ENCODE data around the gene USP5. TPM values are rescaled to one million over a fixed set of nuclear protein-coding genes. Genes with fewer than 3 reads are reported as not detected.

The USP5 gene
- total RNA-seq (2022) (226 and 230 TPM in 2 replicates), Bru-seq, nascent RNA (percentile 84 among the genes with signal in this experiment), BruChase-seq, experiment 1, labeled RNA remaining after a 2-hour chase (percentile 83 among the genes with signal in this experiment), BruChase-seq, experiment 2, labeled RNA remaining after a 6-hour chase (percentile 93 among the genes with signal in this experiment)
- long read RNA-seq, transcript USP5-202 (20 exons, 3,083 nt) = major isoform, 296 of 374 reads
- long read RNA-seq, transcript USP5-201 (20 exons, 3,181 nt) = minor isoform, 14 of 374 reads
- long read RNA-seq, partial matches to known transcripts = 33 of 374 reads
- long read RNA-seq, other reads (novel, unspliced or antisense) = 30 of 374 reads

GRCh38 chr12:6851921-6852650 lies at the start of gene USP5:
USP5 (plus strand) TSS chr12:6852150; CDS start chr12:6852180, 30 bp downstream.
- H3K4me1 ChIP-seq = peaks cover 13% of the 10 kb centered on the region
- H3K9me3 ChIP-seq = no peaks in the 10 kb centered on the region
- Mint-ChIP-seq H3K9me3 (ENCODE audit: unreplicated experiment) (no peaks in the 10 kb centered on the region), H3K27me3 (ENCODE audit: insufficient read depth, unreplicated experiment) (no peaks in the 10 kb centered on the region), H3K27ac (ENCODE audit: unreplicated experiment) (peak within 1 kb of the TSS; percentile 95), H3K4me3 (ENCODE audit: unreplicated experiment) (peak within 1 kb of the TSS; percentile 94), H3K36me3 (ENCODE audit: insufficient read depth, unreplicated experiment) (peaks cover 77% of the 10 kb centered on the region), H3K4me1 (ENCODE audit: low read depth, unreplicated experiment) (peaks cover 19% of the 10 kb centered on the region)
- ChIA-PET CTCF (interaction anchor here (0.5 to 5.2 kb wide), 21 partner anchors 9 to 315 kb away, joined by 3 to 65 read pairs (median 8); partner anchors contain the start of genes C12orf57, COPS7A, MLF2 and P3H3), POLR2A (interaction anchor here (0.8 to 4.1 kb wide), 23 partner anchors 10 to 318 kb away, joined by 3 to 102 read pairs (median 8); partner anchors contain the start of genes C12orf57, COPS7A, GAPDH and GNB3)
- H3K4me3 ChIP-seq (ENCODE audit: low read depth, low read length) = peak within 1 kb of the TSS; percentile 69
- TF ChIP-seq CTCF (IDR thresholded peaks at IDR 0.05; ENCODE audit: insufficient read depth in 1 of 2, low read depth in 1 of 2, low read length in 1 of 2, severe bottlenecking in 1 of 2, unreplicated experiment in 1 of 2) = no peak
- H3K27me3 ChIP-seq (replicated peaks; ENCODE audit: control insufficient read depth, insufficient read depth, low read length) = no peaks in the 10 kb centered on the region
- DNase-seq = peak; percentile 100
- intact Hi-C loops (cut with micrococcal nuclease; ENCODE audit: unreplicated experiment) = loop anchor here (1.0 kb wide), 6 partner anchors 17 to 189 kb away; partner anchors contain the start of genes ING4, MLF2 and ZNF384
- TSS peak; percentile 42 for BruUV-seq (replicated peaks)
- H3K36me3 ChIP-seq (ENCODE audit: control insufficient read depth, insufficient read depth, low read length) = peaks cover 12% of the 10 kb centered on the region; the same call in 1 of the 2 replicates

- intact Hi-C loops (cut with micrococcal nuclease; ENCODE audit: unreplicated experiment) = no loop called here
- CTCF ChIA-PET = no interaction called here
- H3K4me1 Mint-ChIP-seq (ENCODE audit: low read depth, unreplicated experiment) = peaks cover 10% of the 10 kb centered on the region
- no TSS peak for BruUV-seq (replicated peaks)
- no peaks in the 10 kb centered on the region; the same call in 1 of the 2 replicates for H3K4me1 ChIP-seq
- no peaks in the 10 kb centered on the region for H3K27me3 ChIP-seq (replicated peaks; ENCODE audit: control insufficient read depth, insufficient read depth, low read length)
- no peak for TF ChIP-seq CTCF (IDR thresholded peaks at IDR 0.05; ENCODE audit: insufficient read depth in 1 of 2, low read depth in 1 of 2, low read length in 1 of 2, severe bottlenecking in 1 of 2, unreplicated experiment in 1 of 2)
- no peaks in the 10 kb centered on the region for H3K36me3 Mint-ChIP-seq (ENCODE audit: insufficient read depth, unreplicated experiment)
- no peaks in the 10 kb centered on the region for H3K9me3 Mint-ChIP-seq (ENCODE audit: unreplicated experiment)
- POLR2A ChIA-PET = interaction anchor here (0.6 to 0.7 kb wide), 2 partner anchors 33 to 53 kb away, joined by 3 to 12 read pairs; no protein-coding TSS in a partner anchor
- H3K27me3 Mint-ChIP-seq (ENCODE audit: insufficient read depth, unreplicated experiment) = no peaks in the 10 kb centered on the region
- no peaks in the 10 kb centered on the region for H3K36me3 ChIP-seq (ENCODE audit: control insufficient read depth, insufficient read depth, low read length)
- no peak overlapping the region for H3K4me3 Mint-ChIP-seq (ENCODE audit: unreplicated experiment)
- no peak for DNase-seq
- H3K27ac Mint-ChIP-seq (ENCODE audit: unreplicated experiment) = no peak overlapping the region
- H3K4me3 ChIP-seq (ENCODE audit: low read depth, low read length) = no peak overlapping the region
- H3K9me3 ChIP-seq = peaks cover 4% of the 10 kb centered on the region
These were observed 44.8 kb upstream of the USP5 start for GRCh38 chr12:6807170-6807569.

GRCh38 chr12:6809056-6809455 lies 42.9 kb upstream of the USP5 start:
- Mint-ChIP-seq H3K4me3 (ENCODE audit: unreplicated experiment) (no peak overlapping the region), H3K9me3 (ENCODE audit: unreplicated experiment) (no peaks in the 10 kb centered on the region), H3K27me3 (ENCODE audit: insufficient read depth, unreplicated experiment) (no peaks in the 10 kb centered on the region), H3K4me1 (ENCODE audit: low read depth, unreplicated experiment) (peaks cover 10% of the 10 kb centered on the region), H3K27ac (ENCODE audit: unreplicated experiment) (no peak overlapping the region), H3K36me3 (ENCODE audit: insufficient read depth, unreplicated experiment) (no peaks in the 10 kb centered on the region)
- Histone ChIP-seq H3K9me3 (peaks cover 3% of the 10 kb centered on the region), H3K36me3 (ENCODE audit: control insufficient read depth, insufficient read depth, low read length) (no peaks in the 10 kb centered on the region), H3K4me3 (ENCODE audit: low read depth, low read length) (no peak overlapping the region), H3K4me1 (no peaks in the 10 kb centered on the region; the same call in 1 of the 2 replicates), H3K27me3 (replicated peaks; ENCODE audit: control insufficient read depth, insufficient read depth, low read length) (no peaks in the 10 kb centered on the region)
- POLR2A ChIA-PET = no interaction called here
- BruUV-seq (replicated peaks) = no TSS peak
- no peak for DNase-seq
- TF ChIP-seq CTCF (IDR thresholded peaks at IDR 0.05; ENCODE audit: insufficient read depth in 1 of 2, low read depth in 1 of 2, low read length in 1 of 2, severe bottlenecking in 1 of 2, unreplicated experiment in 1 of 2) = no peak
- CTCF ChIA-PET = no interaction called here
- intact Hi-C loops (cut with micrococcal nuclease; ENCODE audit: unreplicated experiment) = no loop called here

Measured in Caco-2 (cell line).